Measurements from ENCODE around the gene C10orf90. TPM values are rescaled to one million over a fixed set of nuclear protein-coding genes. Genes with fewer than 3 reads are reported as not detected.

Gene C10orf90
- total RNA-seq, 3 donors from 2014 or later (not counting 1 experiment from before 2014, with no cell fraction given), result not detected

GRCh38 chr10:126538439-126539135 is 131.9 kb downstream of the C10orf90 start:
- H3K27me3 ChIP-seq (ENCODE audit: control insufficient read depth, insufficient read depth, low read length), result no peaks in the 10 kb centered on the region
- intact Hi-C loops (cut with micrococcal nuclease), result no loop called here
- no peaks in the 10 kb centered on the region for H3K9me3 ChIP-seq (ENCODE audit: control insufficient read depth, insufficient read depth, low read length)
- no peak overlapping the region for H3K4me3 ChIP-seq (ENCODE audit: low read length)
- H3K27me3 Mint-ChIP-seq (ENCODE audit: low read depth in 2 of 2), result peaks cover 8 to 16% of the 10 kb centered on the region in 2 donors
- 85% methylated on average over 5 of the region's 5 CpGs for WGBS (ENCODE audit: insufficient coverage)
- TF ChIP-seq, protein P1, sequence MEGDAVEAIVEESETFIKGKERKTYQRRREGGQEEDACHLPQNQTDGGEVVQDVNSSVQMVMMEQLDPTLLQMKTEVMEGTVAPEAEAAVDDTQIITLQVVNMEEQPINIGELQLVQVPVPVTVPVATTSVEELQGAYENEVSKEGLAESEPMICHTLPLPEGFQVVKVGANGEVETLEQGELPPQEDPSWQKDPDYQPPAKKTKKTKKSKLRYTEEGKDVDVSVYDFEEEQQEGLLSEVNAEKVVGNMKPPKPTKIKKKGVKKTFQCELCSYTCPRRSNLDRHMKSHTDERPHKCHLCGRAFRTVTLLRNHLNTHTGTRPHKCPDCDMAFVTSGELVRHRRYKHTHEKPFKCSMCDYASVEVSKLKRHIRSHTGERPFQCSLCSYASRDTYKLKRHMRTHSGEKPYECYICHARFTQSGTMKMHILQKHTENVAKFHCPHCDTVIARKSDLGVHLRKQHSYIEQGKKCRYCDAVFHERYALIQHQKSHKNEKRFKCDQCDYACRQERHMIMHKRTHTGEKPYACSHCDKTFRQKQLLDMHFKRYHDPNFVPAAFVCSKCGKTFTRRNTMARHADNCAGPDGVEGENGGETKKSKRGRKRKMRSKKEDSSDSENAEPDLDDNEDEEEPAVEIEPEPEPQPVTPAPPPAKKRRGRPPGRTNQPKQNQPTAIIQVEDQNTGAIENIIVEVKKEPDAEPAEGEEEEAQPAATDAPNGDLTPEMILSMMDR (IDR thresholded peaks at IDR 0.05), result no peak
- ATAC-seq (no peak), DNase-seq (no peak)
- H3K36me3 Mint-ChIP-seq, result no peaks in the 10 kb centered on the region
- no peaks in the 10 kb centered on the region for H3K36me3 ChIP-seq (ENCODE audit: control insufficient read depth, insufficient read depth, low read length)
- H3K4me3 Mint-ChIP-seq, result no peak overlapping the region
- H3K9me3 Mint-ChIP-seq, result no peaks in the 10 kb centered on the region
- H3K4me1 Mint-ChIP-seq, result no peaks in the 10 kb centered on the region
- no peak overlapping the region for H3K27ac Mint-ChIP-seq
- H3K27ac ChIP-seq (ENCODE audit: low read length), result no peak overlapping the region
- H3K4me1 ChIP-seq (ENCODE audit: control insufficient read depth, insufficient read depth, low read length), result no peaks in the 10 kb centered on the region

- Mint-ChIP-seq H3K27me3 (ENCODE audit: low read depth in 2 of 2) (peaks cover 5 to 11% of the 10 kb centered on the region in 2 donors), H3K36me3 (no peaks in the 10 kb centered on the region), H3K4me3 (no peak overlapping the region), H3K27ac (no peak overlapping the region), H3K4me1 (no peaks in the 10 kb centered on the region), H3K9me3 (no peaks in the 10 kb centered on the region)
- ATAC-seq (no peak), DNase-seq (no peak)
- no peaks in the 10 kb centered on the region for H3K27me3 ChIP-seq (ENCODE audit: control insufficient read depth, insufficient read depth, low read length)
- no peaks in the 10 kb centered on the region for H3K36me3 ChIP-seq (ENCODE audit: control insufficient read depth, insufficient read depth, low read length)
- intact Hi-C loops (cut with micrococcal nuclease), result no loop called here
- H3K4me1 ChIP-seq (ENCODE audit: control insufficient read depth, insufficient read depth, low read length), result no peaks in the 10 kb centered on the region
- H3K4me3 ChIP-seq (ENCODE audit: low read length), result no peak overlapping the region
- 78% methylated on average over 3 of the region's 3 CpGs for WGBS (ENCODE audit: insufficient coverage)
- TF ChIP-seq, protein P1 (IDR thresholded peaks at IDR 0.05), result no peak
- H3K27ac ChIP-seq (ENCODE audit: low read length), result no peak overlapping the region
- H3K9me3 ChIP-seq (ENCODE audit: control insufficient read depth, insufficient read depth, low read length), result no peaks in the 10 kb centered on the region
Observed at GRCh38 chr10:126536656-126537055, 133.8 kb downstream of the C10orf90 start.

DNA sequence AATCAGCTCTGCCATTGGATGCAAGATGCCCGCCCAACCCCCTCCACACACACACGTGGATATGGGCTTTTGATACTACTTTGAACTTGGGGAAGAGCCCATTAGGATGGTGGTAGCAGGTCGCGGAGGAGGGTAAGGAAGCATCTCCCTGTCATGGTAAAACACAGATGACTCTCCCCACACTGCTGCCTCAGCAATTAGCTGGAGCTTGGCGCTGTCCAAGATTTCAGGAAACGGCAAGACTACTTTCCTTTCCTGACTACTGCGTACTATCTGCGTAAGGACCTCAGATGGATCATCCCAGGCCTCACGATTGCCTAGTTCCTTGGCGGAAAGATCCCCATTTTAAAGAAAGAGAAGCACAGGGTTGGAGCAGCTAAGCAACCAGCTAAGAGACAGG is 134.3 kb downstream of the C10orf90 start:
- Mint-ChIP-seq H3K4me3 (no peak overlapping the region), H3K36me3 (no peaks in the 10 kb centered on the region), H3K4me1 (no peaks in the 10 kb centered on the region), H3K27ac (no peak overlapping the region), H3K9me3 (no peaks in the 10 kb centered on the region), H3K27me3 (ENCODE audit: low read depth in 2 of 2) (peaks cover 5 to 8% of the 10 kb centered on the region in 2 donors)
- ATAC-seq (no peak), DNase-seq (no peak)
- H3K4me3 ChIP-seq (ENCODE audit: low read length), result no peak overlapping the region
- H3K27ac ChIP-seq (ENCODE audit: low read length), result no peak overlapping the region
- no peaks in the 10 kb centered on the region for H3K36me3 ChIP-seq (ENCODE audit: control insufficient read depth, insufficient read depth, low read length)
- no peaks in the 10 kb centered on the region for H3K4me1 ChIP-seq (ENCODE audit: control insufficient read depth, insufficient read depth, low read length)
- intact Hi-C loops (cut with micrococcal nuclease), result no loop called here
- H3K9me3 ChIP-seq (ENCODE audit: control insufficient read depth, insufficient read depth, low read length), result no peaks in the 10 kb centered on the region
- H3K27me3 ChIP-seq (ENCODE audit: control insufficient read depth, insufficient read depth, low read length), result no peaks in the 10 kb centered on the region
- TF ChIP-seq, protein P1 (IDR thresholded peaks at IDR 0.05), result no peak
- 97% methylated on average over 8 of the region's 10 CpGs for WGBS (ENCODE audit: insufficient coverage)

DNA sequence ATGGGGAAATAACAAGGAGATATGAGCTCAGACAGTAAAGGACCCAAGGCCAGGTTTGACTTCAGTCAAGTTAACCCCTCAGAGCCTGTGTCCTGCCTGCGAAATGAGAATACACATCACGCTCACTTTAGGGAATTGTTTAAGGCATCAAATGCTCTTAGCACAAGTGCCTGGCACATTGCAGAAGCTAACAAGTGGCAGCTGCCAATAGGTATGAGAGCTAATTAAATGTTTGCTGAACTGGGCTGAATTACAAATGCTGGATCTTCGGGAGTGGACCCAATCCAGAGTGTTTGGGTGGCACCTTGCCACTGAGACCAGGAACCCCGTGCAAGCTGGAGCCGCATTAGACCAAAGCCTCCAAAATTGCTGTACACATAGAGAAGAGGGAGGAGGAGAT is 136.8 kb downstream of the C10orf90 start:
- intact Hi-C loops (cut with micrococcal nuclease), result no loop called here
- TF ChIP-seq, protein P1 (IDR thresholded peaks at IDR 0.05), result no peak
- no peak for ATAC-seq
- no peaks in the 10 kb centered on the region for H3K4me1 Mint-ChIP-seq
- H3K9me3 ChIP-seq (ENCODE audit: control insufficient read depth, insufficient read depth, low read length), result no peaks in the 10 kb centered on the region
- no peaks in the 10 kb centered on the region for H3K4me1 ChIP-seq (ENCODE audit: control insufficient read depth, insufficient read depth, low read length)
- peaks cover 0 to 18% of the 10 kb centered on the region in 2 donors for H3K27me3 Mint-ChIP-seq (ENCODE audit: low read depth in 2 of 2)
- no peak overlapping the region for H3K4me3 ChIP-seq (ENCODE audit: low read length)
- H3K36me3 Mint-ChIP-seq, result no peaks in the 10 kb centered on the region
- no peak overlapping the region for H3K4me3 Mint-ChIP-seq
- H3K36me3 ChIP-seq (ENCODE audit: control insufficient read depth, insufficient read depth, low read length), result no peaks in the 10 kb centered on the region
- H3K9me3 Mint-ChIP-seq, result no peaks in the 10 kb centered on the region
- no peak overlapping the region for H3K27ac Mint-ChIP-seq
- DNase-seq, result no peak
- no peak overlapping the region for H3K27ac ChIP-seq (ENCODE audit: low read length)
- 86% methylated on average over 3 of the region's 5 CpGs for WGBS (ENCODE audit: insufficient coverage)
- H3K27me3 ChIP-seq (ENCODE audit: control insufficient read depth, insufficient read depth, low read length), result no peaks in the 10 kb centered on the region

All from natural killer cell (primary cell).